ENCODE results near the gene CLDND1.

GRCh38 chr3:98513091-98513511, 9.6 kb downstream of the CLDND1 start:
- no peak for TF ChIP-seq POLR2A (IDR thresholded peaks at IDR 0.05)
- TF ChIP-seq CTCF (IDR thresholded peaks at IDR 0.05) = no peak

Data from esophagus squamous epithelium (tissue), 4 donors.